ENCODE results near the gene PCSK5. TPM values are rescaled to one million over a fixed set of nuclear protein-coding genes. Genes with fewer than 3 reads are reported as not detected.

Gene PCSK5
- total RNA-seq, 1 experiment from 2014 or later, result 0.17 TPM

DNA sequence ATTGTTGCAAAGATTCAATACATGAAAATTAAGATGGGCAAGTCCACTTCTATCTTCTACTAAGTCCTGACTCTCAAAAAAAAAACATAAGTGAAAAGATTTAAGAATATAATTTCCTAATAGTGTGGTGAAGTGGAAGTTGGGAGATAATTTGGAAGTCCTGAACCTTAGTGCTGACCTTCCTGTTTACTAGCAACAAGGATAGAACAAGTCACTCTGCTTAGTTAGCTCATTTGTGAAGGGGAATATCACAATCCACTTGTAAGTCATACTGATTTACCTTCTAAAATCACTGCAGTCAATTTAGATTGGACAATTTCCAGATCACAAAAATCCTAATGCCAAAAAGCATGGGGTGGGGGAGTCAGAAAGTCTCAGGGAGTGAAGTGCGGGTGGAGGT, 43.4 kb upstream of the PCSK5 start:
- no peaks in the 10 kb centered on the region for H3K27me3 ChIP-seq (replicated peaks; ENCODE audit: insufficient read depth, low read depth, low read length, poor library complexity)
- no peaks in the 10 kb centered on the region for H3K36me3 ChIP-seq (ENCODE audit: insufficient read depth, low read length, poor library complexity, severe bottlenecking)
- no peaks in the 10 kb centered on the region for H3K4me1 ChIP-seq (ENCODE audit: insufficient read depth, low read length, poor library complexity, severe bottlenecking)
- ChIA-PET CTCF (interaction anchor here (0.8 kb wide), 1 partner anchor 8 kb away, joined by 3 read pairs; no protein-coding TSS in a partner anchor), POLR2A (ENCODE audit: low non-redundant PET) (no interaction called here)
- H3K4me3 ChIP-seq (ENCODE audit: low read depth, low read length, poor library complexity, severe bottlenecking), result no peak overlapping the region
- H3K27ac ChIP-seq (ENCODE audit: low read depth, low read length, poor library complexity, severe bottlenecking), result no peak overlapping the region
- intact Hi-C loops (cut with micrococcal nuclease; ENCODE audit: unreplicated experiment), result no loop called here
- BruUV-seq (replicated peaks), result no TSS peak
- H3K9me3 ChIP-seq (ENCODE audit: low read depth, low read length, poor library complexity, severe bottlenecking), result no peaks in the 10 kb centered on the region
- DNase-seq (ENCODE audit: low spot score), result no peak
- TF ChIP-seq, protein P1, sequence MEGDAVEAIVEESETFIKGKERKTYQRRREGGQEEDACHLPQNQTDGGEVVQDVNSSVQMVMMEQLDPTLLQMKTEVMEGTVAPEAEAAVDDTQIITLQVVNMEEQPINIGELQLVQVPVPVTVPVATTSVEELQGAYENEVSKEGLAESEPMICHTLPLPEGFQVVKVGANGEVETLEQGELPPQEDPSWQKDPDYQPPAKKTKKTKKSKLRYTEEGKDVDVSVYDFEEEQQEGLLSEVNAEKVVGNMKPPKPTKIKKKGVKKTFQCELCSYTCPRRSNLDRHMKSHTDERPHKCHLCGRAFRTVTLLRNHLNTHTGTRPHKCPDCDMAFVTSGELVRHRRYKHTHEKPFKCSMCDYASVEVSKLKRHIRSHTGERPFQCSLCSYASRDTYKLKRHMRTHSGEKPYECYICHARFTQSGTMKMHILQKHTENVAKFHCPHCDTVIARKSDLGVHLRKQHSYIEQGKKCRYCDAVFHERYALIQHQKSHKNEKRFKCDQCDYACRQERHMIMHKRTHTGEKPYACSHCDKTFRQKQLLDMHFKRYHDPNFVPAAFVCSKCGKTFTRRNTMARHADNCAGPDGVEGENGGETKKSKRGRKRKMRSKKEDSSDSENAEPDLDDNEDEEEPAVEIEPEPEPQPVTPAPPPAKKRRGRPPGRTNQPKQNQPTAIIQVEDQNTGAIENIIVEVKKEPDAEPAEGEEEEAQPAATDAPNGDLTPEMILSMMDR (conservative IDR thresholded peaks at IDR 0.05; ENCODE audit: low read depth, low read length), result no peak
- TF ChIP-seq EZH2 (IDR thresholded peaks at IDR 0.05; ENCODE audit: borderline replicate concordance, low read depth, low read length, poor library complexity, severe bottlenecking), result no peak

DNA sequence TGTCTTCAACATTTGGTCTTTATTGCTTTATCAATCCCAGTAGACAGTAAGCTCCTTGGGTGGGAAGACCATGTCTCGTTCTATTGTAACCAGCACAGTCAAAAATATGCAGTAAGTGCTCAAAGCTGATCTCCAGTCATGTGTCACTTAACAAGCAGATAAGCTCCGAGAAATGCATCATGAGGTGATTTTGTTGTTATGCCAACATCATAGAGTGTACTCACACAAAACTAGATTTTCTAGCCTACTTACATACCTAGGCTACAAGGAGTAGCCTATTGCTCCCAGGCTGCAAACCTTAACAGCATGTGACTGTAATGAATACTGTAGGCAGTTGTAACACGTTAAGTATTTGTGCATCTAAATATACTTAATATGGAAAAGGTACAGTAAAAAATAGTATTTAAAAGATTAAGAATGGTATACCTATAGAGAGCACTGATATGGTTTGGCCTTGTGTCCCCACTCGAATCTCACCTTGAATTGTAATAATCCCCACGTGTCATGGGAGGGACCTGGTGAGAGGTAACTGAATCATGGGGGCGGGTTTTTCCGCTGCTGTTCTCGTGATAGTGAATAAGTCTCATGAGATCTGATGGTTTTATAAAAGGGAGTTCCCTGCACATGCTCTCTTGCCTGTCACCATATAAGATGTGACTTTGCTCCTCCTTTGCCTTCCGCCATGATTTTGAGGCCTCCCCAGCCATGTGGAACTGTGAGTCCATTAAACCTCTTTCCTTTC, 39.8 kb upstream of the PCSK5 start:
- CTCF ChIA-PET, result no interaction called here
- H3K27ac ChIP-seq (ENCODE audit: low read depth, low read length, poor library complexity, severe bottlenecking), result no peak overlapping the region
- H3K4me3 ChIP-seq (ENCODE audit: low read depth, low read length, poor library complexity, severe bottlenecking), result no peak overlapping the region
- no peaks in the 10 kb centered on the region for H3K4me1 ChIP-seq (ENCODE audit: insufficient read depth, low read length, poor library complexity, severe bottlenecking)
- no peaks in the 10 kb centered on the region for H3K9me3 ChIP-seq (ENCODE audit: low read depth, low read length, poor library complexity, severe bottlenecking)
- DNase-seq (ENCODE audit: low spot score), result no peak
- BruUV-seq (replicated peaks), result no TSS peak
- TF ChIP-seq, protein P1 (conservative IDR thresholded peaks at IDR 0.05; ENCODE audit: low read depth, low read length), result no peak
- no peak for TF ChIP-seq EZH2 (IDR thresholded peaks at IDR 0.05; ENCODE audit: borderline replicate concordance, low read depth, low read length, poor library complexity, severe bottlenecking)
- no peaks in the 10 kb centered on the region for H3K27me3 ChIP-seq (replicated peaks; ENCODE audit: insufficient read depth, low read depth, low read length, poor library complexity)
- intact Hi-C loops (cut with micrococcal nuclease; ENCODE audit: unreplicated experiment), result no loop called here
- H3K36me3 ChIP-seq (ENCODE audit: insufficient read depth, low read length, poor library complexity, severe bottlenecking), result no peaks in the 10 kb centered on the region
- POLR2A ChIA-PET (ENCODE audit: low non-redundant PET), result no interaction called here

DNA sequence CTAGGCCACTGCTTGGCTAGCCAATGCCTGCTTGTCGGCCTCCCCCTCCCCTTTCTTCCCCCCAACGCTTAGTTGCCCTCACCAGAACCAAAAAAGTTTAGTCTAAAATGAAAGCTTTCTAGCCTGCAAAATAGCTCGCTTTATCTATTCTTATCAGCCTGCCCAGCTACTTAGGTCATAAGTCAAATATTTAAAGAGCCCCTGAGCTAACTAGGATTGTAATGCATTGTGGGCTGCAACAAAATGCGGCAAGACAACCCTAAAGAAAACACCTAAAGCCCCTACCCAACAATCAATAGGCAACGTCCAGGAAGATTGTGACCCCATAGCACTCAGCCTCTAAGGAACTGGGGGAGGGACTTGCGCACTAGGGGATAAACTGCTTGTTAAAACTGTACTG, 38.6 kb upstream of the PCSK5 start:
- BruUV-seq (replicated peaks), result no TSS peak
- ChIA-PET CTCF (no interaction called here), POLR2A (ENCODE audit: low non-redundant PET) (no interaction called here)
- Histone ChIP-seq H3K36me3 (ENCODE audit: insufficient read depth, low read length, poor library complexity, severe bottlenecking) (no peaks in the 10 kb centered on the region), H3K27me3 (replicated peaks; ENCODE audit: insufficient read depth, low read depth, low read length, poor library complexity) (no peaks in the 10 kb centered on the region), H3K4me1 (ENCODE audit: insufficient read depth, low read length, poor library complexity, severe bottlenecking) (no peaks in the 10 kb centered on the region), H3K9me3 (ENCODE audit: low read depth, low read length, poor library complexity, severe bottlenecking) (no peaks in the 10 kb centered on the region), H3K4me3 (ENCODE audit: low read depth, low read length, poor library complexity, severe bottlenecking) (no peak overlapping the region), H3K27ac (ENCODE audit: low read depth, low read length, poor library complexity, severe bottlenecking) (no peak overlapping the region)
- TF ChIP-seq, protein P1 (conservative IDR thresholded peaks at IDR 0.05; ENCODE audit: low read depth, low read length), result no peak
- no peak for TF ChIP-seq EZH2 (IDR thresholded peaks at IDR 0.05; ENCODE audit: borderline replicate concordance, low read depth, low read length, poor library complexity, severe bottlenecking)
- DNase-seq (ENCODE audit: low spot score), result no peak
- intact Hi-C loops (cut with micrococcal nuclease; ENCODE audit: unreplicated experiment), result no loop called here

Measured in A673 (cell line).